Measurements from ENCODE around the gene DET1.
"Not testable (repeated sequence)": the region's sequence is repeated elsewhere in the genome, so short reads cannot be mapped to it uniquely, and the experiment has no call there.

DET1 gene

DNA sequence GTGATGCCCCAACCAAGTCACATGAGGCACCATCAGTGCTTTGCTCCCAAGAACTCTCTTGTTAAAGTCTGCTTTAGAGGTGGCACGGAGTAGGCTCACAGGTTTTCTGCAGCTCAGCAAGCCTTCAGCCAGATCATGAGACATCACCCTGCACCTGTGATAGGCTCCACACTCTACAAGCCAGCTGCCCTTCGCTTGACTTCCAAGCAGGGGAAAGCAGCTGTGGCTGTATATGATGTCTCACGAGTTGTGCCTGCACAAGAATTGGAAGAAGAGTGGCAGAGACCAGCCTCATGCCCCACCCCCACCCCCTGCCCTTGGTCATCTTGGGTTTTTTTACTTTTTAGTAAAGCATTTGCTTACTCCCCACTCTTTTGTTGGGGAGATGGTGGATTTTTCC is 56.4 kb downstream of the DET1 start:
- DNase-seq: no peak

DNA sequence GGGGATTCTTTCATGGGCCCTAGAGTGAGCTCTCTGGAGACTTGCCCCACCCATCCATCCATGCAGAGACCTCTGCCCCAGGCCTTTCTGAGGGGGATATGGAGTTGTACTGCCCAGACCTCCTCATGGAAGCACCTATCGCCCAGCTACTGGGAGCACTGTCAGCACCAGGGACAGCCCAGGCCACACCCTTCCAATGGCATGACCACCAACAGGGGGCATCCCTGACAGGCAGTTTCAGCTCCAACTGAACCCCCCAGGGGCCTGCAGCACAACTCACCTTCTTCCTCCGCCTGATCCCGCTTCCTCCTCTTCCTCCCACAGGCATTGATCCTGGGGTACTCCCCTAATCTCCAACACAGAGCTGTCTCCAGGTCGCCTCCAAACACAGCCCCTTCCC is 57.2 kb downstream of the DET1 start:
- no peak for DNase-seq

DNA sequence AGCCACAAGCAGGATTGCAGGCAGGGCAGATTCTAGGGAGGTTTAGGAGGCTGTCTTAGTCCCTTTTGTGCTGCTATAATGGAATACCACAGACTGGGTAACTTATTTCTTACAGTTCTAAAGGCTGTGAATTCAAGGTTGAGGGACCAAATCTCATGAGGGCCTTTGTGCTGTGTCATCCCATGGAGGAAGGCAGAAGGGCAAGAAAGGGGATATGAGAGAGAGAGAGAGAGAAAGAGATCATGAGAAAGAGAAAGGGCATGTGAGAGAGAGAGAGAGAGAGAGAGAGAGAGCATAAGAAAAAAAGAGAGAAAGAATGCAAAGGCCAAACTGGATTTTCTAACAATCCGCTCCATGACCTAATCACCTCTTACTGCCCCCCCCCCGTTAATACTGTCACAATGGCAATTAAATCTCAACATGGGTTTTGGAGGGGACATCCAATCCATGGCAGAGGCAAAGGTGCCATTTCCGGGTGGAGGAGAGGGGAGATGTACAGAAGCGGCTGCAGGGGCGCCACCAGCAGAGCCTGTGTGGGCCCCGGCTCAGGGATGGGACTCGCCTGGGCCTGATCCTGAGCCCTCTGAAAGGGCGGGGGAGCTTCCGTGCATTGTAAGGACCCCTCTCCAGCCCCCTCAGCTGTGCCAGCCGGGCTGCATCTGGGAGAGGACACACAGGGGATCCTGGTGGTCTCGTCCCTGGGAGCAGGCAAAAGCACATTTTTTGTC is 58.5 kb downstream of the DET1 start:
- no peak for DNase-seq

DNA sequence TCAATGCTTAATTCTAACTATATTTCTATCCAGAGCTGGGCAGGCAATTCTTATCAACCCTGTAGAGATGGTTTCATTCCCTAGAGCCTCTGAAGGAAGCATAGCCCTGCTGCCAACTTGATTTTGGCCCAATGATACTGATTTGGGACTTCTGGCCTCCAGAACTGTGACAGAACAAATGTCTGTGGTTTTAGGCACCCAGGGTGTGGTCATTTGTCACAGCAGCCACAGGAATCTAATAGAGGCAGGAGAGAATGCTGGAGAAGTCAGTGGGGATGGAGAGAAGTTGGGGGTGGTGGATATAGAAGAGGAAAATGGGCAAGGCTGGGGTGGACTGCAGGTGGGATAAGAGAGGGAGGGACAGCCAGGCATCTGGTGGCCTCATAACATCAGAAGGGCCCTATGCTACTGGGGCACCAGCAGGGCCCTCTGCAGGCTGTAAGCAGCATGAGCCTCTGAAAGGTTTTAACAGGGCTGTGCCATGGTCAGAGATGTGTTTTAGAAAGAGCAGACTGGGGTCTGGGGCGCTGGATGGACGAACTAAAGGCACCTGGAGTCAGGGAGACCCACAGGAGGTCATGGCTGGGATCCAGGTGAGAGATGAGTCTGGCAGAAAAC is 59.2 kb downstream of the DET1 start:
- DNase-seq: no peak

DNA sequence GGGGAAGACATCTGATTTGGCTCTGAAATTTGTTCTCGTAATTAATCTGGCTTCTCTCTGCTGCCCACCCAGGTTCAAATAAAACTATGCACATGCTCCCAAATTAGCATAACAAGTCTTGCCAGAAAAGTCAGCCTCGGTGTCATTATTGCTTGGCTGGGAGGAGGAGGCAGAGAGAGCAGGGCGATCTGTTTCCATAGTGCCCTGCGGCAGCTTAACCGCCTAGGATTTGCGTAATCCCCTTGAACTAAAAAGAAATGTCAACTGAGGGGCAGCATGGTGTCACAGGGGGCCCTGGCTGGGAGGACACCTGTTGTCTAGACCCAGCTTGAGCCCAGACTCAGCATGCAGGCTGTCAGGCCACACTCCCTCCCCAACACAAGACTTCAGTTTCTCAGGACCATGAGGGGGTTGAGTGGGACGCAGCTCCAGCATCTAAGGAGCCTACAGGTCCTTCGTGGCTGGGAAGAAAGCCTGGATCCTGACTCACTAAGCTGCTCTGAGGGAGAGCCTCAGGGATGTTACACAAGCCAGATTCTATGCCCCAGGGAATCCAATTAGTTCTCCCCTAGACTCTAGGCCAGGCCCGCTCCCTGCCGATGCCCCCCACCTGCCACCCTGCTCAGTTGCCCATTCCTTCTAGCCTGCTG is 61.7 kb downstream of the DET1 start:
- DNase-seq: no peak

DNA sequence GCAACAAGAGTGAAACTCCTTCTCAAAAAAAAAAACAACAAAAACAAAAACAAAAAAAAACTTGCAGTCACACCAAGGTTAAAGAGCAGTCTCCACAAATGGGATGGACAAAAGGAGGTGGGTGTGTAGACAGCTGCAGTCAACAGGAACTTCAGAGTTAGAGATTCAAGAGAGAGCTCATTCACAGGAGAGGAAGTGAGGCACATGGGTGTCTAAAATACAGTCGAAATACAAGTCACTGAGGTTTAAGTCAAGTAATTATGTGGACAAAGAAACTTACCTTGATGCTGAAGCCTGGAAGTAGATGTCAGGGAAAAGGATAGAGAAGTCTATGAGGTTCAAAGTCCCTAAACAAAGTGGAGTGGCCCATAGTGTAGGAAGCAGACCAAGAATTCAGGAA is 64.2 kb downstream of the DET1 start:
- DNase-seq: no peak

DNA sequence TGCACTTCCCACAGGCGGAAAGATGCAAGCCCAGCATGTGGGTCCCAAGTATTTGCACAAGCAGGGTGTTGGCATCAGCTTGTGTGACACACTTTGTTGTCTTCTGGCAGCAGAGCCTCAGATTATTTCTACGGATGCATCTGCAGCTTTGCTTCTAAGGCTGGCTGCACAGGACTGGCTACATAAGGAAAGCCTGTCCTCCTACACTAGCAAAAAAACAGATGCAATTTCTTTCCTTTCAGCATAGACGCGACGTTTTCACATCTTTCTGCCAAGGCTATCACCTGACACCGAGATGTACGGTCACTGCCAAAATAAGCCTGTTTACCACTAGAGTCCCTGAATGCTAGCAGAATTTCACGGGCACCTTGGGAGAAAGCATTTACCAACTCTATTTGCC is 65.5 kb downstream of the DET1 start:
- DNase-seq: no peak

DNA sequence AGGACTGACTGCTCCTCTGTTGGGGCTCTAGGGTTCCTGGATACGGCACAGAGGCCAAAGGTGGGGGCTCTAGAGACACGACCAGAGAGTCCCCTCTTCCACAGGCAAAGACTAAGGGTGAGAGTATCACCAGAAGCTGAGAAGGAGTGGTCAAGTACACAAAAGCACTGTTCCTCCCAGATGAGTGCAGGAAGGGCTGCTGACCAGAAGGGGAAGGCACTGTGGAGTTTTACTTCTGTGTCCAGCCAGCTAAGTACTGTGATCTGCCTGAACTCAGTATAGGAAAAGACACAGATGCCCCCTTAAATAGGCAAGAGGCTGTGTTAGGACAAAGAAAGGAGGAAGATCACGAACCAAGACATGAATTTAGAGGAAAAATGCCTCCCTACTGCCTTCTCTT is 67.3 kb downstream of the DET1 start:
- DNase-seq: no peak

DNA sequence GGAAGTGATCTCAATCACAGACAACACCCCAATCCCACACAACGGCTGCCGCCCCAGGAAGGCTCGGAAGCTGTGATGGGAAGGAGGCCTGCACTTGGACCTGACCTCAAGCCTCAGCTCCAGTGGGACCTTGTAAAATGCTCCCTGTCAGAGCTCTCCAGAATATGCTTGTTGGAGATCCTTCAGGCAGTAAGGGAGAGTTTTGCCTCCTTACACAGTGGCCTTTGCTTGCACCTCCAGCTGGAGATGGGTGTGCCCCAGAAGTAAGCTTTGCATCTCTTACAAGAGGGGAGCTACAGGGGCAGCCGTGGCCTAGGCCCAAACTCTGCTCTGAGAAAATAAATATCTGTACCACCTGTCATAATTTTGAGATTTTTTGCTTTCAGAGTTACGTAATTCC is 68.6 kb downstream of the DET1 start:
- no peak for DNase-seq

DNA sequence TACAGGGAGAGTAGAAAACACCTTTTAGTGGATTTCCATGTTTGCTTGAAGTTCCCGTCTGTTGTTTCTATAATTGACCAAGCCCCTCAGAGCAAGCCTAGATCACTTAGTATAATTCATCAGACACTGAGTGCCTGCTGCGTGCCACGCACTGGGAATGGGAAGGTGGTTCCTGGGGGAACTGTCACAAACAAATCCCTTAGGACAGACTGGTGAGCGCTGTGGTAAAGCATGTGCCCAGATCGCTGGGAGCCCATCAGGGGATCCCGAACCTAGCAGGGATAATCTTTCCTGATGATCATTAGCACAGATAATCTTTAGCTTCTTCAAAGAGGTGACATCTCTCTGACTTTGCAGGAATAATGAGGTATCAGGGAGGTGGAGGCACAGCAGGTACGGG is 69.4 kb downstream of the DET1 start:
- DNase-seq: no peak

DNA sequence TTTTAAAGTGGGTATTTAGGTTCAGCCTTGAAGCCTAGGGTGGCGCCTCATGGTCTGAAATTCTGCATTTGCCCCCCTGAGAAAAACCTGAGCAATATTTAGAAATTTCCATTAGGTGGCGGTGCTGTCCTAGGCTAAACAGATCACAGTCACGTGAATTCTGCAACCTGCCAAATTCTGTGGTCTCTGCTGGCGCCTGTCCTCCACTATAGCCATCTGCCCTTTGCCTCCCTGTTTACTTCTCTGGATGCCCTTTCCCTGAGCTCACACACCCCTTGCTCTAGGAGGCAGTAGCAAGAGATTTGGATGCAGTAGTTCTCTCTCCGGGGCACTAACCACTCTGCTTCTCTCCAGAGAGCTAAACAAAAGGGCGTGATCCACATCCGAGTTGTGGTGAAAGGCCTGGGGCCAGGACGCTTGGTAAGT is 69.8 kb downstream of the DET1 start:
- DNase-seq: peak; percentile 55

DNA sequence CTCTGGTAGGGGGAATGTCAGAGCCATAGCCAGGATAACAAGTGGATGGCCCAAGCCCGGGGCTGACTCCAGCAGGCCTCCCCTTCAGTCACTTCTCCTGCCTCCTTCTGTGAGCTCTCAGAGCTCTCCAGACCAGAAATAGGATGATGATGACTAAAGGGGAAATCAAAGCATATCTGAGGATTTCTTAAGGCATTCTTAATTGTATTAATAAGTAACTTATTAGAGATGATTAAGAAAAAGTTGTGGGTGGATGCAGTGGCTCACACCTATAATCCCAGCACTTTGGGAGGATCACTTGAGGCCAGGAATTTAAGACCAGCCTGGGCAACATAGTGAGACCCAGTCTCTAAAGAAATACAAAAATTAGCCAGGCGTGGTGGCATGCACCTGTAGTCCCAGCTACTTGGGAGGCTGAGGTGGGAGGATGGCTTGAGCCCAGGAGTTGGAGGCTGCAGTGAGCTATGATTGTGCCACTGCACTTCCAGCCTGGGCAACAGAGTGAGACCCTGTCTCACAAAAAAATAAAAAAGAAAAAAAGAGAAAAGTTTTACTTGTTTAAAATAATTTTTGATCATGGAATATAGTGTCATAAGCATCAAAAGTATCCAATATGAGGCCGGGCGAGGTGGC is 72.7 kb downstream of the DET1 start:
- not testable (repeated sequence) for DNase-seq

DNA sequence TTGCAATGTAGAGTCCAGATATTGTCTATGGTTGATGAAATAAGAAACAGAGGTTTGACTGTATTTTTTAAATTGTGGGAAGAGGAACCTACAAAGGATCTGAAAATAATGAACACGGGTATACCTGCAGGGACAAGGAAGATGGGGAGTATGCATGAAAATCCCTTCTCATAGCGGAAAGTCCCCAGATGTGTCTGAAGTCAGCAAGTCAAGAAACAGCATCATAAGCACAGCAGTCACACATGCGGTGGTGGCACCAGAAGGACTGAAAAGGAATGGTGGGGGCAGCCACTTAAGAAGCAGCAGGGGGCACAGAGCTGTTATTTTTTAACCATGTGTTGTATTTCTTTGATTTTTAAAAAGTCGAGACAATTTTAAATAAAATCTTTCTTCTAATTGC is 74.3 kb downstream of the DET1 start:
- no peak for DNase-seq

DNA sequence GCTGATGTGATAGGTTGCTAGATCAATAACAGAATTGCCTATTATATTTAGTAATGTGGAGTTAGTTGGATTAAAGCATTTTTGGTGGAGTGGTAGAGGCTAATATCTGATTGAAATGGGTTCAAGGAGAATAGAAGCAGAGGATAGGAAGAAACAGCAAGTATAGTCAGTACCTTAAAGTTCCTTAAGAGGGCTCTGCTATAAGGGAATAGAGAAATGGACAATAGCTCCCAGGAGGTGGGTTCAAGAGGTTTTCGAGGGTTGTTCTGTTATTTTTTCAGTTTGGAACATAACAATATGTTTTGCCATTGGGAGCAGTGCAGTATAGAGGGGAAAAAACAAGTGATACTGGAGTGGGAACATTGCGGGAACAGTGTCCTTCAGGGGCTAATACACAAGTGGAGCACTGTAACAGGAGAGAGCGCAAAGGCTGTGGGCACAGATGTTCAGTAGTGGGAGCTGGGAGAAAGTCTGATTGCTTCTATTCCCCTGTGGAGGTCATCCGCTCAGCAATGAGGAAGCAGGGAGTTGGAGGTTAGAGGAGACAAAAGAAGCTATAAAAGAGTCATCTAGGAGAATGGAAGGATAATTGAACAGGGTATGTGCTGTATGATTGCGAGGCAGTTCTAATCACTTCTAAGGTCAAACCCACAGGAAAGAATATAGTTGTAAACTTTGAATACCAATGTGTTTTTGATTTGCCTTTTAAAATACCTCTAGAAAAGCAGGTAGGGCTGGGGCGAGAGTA is 75.7 kb downstream of the DET1 start:
- DNase-seq: no peak

DNA sequence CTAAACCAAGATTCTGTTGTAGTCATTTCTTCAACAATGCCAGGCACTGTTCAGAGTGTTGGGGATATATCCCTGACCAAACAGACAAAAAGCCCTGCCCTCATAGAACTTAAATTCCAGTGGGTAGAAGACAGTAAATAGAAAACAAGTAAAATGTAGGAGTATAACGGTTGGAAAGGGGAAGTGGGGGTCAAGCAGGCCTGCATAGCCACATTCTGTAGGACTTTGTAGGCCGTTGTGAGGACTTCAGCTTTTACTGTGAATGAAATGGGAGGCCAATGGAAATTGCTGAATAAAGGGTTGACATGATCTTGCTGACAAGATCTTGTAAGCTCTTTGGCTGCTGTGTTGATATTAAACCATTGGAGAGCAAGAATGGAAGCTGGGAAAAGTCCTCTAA is 77.2 kb downstream of the DET1 start:
- no peak for DNase-seq

DNA sequence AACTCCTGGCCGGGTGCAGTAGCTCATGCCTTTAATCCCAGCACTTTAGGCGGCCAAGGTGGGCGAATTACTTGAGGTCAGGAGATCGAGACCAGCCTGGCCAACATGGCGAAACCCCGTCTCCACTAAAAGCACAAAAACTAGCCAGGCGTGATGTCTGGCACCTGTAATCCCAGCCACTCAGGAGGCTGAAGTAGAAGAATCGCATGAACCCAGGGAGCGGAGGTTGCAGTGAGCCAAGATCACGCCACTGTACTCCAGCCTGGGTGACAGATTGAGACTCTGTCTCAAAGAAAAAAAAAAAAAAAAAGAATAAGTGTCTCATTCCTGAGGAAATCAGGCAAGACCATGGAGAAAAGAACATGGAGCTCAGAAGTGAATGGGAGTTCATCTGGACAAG is 77.8 kb downstream of the DET1 start:
- DNase-seq: not testable (repeated sequence)

DNA sequence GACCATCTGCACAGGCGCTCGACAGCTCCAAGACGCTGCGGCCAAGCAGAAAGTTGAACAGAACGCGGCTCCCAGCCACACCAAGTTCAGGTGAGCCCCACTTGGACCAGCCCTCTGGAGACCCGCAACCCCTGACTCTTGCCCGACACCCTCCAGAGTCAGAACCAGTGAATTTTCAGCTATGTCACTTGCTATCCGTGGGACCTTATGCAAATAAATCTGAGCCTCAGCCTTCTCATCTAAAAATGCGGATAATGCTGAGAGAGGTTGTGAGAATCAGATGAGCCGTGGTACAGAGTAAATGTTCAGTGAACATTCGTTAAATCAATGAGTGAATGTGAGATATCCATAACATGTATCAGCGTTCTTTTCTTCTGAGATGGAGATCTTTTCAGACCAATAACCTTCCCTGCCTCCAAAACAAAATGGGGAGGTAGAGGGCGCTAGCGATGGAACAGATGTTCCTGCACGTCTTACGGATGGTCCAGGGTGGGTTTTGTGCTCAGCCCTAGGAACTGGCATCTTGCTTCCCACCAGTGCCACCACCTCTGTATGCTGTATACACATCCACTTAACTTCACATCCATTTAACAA is 78.4 kb downstream of the DET1 start:
- no peak for DNase-seq

DNA sequence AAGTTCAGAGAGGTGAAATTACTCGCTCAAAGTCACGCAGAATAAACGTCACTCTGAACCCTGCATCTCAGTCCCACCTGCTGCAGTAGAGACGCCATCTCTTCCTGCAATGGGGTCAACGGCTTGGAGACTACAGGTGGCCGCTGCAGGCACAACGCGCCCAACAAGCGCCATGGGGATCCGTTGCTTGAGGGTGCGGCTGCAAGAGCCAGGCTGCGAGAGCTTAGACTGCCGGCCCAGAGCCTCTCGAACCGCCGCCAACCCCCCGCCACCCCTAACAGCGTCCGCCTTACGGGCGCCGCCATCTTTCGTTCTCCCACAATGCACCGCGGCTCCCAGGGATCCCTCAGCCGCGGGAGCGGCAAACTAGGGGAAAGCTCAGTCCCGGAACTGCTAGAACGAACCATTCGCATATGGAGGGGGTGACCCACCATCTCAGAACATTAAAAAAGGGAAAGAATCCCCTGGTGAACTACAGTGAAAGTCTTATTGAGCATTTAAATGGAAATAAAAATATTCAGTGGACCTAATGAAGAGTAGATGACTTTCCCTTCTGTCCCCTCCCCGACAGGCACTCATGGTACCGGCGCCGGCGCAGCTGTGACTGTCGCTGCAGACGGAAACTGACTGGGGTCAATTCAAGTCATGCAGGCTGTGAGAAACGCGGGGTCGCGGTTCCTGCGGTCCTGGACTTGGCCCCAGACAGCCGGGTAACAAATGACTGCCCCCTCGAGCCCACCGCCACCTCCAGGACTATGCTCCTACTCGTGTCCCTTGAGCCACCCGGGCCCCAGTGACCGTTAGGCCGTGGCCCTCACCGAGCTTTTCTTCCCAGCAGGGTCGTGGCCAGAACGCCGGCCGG is 79.2 kb downstream of the DET1 start, which contains the start of the genes MRPL46 and MRPS11:
Gene MRPL46 (minus strand): TSS at position 316 of the 862 bp plus-strand sequence. CDS start 11 bp downstream, at position 305.
Gene MRPS11 (plus strand): TSS at position 636 of the 862 bp plus-strand sequence. CDS start 10 bp downstream, at position 646.
- DNase-seq: peak; percentile 90

DNA sequence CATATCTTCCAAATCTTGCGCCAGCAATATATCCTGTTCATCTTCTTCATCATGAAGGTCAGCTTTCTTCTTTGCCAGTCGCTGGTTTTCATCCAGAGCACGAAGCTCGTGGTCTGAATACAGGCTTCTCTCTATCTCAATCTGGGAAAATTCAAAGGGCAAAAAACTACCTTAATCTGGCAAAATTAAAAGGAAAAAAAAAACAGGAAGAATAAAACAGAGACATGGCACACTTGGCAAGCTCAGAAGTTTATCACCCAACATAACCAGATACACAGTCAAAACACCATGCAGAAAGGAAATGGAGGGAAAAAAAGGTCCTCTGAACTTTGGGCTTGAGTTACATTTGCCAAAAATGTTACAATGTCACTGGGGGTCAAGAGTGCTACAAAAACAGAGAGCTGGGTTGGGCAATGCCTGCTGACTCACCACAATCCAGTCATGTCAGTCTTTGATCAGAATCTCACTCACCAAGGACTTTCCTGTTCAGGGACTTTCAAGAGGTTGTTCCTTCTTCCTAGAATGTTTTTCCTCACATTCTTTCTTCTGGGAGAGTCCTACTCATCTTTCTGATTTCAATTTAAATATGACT is 80.8 kb downstream of the DET1 start:
- no peak for DNase-seq

DNA sequence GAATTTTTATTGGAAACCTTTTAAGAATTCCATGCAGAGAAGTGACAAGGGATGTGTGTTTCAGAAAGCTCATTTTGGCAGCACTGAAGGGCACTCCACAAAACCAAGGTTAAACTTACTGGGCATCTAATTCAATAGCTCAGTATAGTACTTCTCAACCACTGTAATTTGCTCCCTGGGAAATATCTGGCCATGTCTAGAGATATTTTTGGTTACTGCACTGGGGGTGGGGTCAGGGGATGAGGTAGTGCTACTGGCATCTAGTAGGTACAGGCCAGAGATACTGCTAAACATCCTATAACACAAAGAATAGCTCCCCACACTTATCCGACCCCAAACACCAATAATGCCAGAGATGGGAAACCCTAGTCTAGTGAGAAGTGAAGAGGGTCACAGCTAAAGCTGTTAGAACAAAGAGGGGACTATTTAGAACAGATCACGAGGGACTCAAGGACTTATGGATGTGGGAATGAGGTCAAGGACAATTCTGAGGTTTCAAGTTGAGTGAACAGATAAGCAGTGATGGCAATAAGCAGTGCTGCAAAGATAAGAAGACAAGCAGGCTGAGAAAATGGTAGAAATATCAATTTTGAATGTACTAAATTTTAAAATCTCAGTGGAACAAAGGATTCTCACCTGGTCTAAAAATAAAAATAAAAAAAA is 82.5 kb downstream of the DET1 start:
- DNase-seq: no peak
